ENCODE data around the gene CEP57. TPM values are rescaled to one million over a fixed set of nuclear protein-coding genes. Genes with fewer than 3 reads are reported as not detected.

Gene CEP57
- total RNA-seq, 1 experiment from 2014 or later: 58.7 TPM

GRCh38 chr11:95795627-95796295 lies 5.5 kb downstream of the CEP57 start:
- Mint-ChIP-seq H3K27ac (ENCODE audit: unreplicated experiment) (peak overlapping the region; percentile 11), H3K27me3 (ENCODE audit: unreplicated experiment) (no peaks in the 10 kb centered on the region), H3K4me1 (ENCODE audit: low read depth, unreplicated experiment) (peaks cover 30% of the 10 kb centered on the region), H3K9me3 (ENCODE audit: low read depth, unreplicated experiment) (no peaks in the 10 kb centered on the region), H3K36me3 (ENCODE audit: insufficient read depth, unreplicated experiment) (peaks cover 35% of the 10 kb centered on the region), H3K4me3 (ENCODE audit: low read depth, unreplicated experiment) (peak overlapping the region; percentile 41)
- TF ChIP-seq, protein P1, sequence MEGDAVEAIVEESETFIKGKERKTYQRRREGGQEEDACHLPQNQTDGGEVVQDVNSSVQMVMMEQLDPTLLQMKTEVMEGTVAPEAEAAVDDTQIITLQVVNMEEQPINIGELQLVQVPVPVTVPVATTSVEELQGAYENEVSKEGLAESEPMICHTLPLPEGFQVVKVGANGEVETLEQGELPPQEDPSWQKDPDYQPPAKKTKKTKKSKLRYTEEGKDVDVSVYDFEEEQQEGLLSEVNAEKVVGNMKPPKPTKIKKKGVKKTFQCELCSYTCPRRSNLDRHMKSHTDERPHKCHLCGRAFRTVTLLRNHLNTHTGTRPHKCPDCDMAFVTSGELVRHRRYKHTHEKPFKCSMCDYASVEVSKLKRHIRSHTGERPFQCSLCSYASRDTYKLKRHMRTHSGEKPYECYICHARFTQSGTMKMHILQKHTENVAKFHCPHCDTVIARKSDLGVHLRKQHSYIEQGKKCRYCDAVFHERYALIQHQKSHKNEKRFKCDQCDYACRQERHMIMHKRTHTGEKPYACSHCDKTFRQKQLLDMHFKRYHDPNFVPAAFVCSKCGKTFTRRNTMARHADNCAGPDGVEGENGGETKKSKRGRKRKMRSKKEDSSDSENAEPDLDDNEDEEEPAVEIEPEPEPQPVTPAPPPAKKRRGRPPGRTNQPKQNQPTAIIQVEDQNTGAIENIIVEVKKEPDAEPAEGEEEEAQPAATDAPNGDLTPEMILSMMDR (IDR thresholded peaks at IDR 0.05; ENCODE audit: unreplicated experiment): no peak
- intact Hi-C loops (cut with micrococcal nuclease; ENCODE audit: unreplicated experiment): no loop called here
- CTCF ChIA-PET: interaction anchor here (0.5 to 0.8 kb wide), 2 partner anchors 464 to 594 kb away, joined by 3 to 4 read pairs; partner anchors contain the start of genes CCDC82 and JRKL
- no peak for DNase-seq
- BruUV-seq (replicated peaks): no TSS peak

- no peaks in the 10 kb centered on the region for H3K27me3 Mint-ChIP-seq (ENCODE audit: unreplicated experiment)
- no TSS peak for BruUV-seq (replicated peaks)
Observed at GRCh38 chr11:95796501-95796900, 6.2 kb downstream of the CEP57 start.

DNA sequence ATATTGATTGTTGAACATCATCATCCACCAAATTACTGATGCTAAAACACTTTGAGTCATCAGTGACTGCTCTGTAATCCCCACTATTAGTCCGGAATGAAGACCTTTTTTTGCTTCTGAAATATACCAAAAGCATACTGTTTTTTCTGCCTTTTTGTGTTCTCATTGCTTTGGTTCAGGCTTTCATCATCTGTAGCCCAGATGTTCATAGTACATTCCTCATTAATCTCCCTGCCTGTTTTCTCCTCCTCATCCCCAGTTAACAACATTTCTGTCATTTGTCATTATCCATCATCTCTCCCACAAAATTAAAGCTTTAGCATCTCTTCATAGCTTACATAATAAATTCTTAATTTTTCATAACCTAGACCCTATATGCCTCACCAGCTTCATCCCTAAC lies 9.2 kb downstream of the CEP57 start:
- Mint-ChIP-seq H3K4me1 (ENCODE audit: low read depth, unreplicated experiment) (peaks cover 20% of the 10 kb centered on the region), H3K27me3 (ENCODE audit: unreplicated experiment) (no peaks in the 10 kb centered on the region), H3K27ac (ENCODE audit: unreplicated experiment) (no peak overlapping the region), H3K4me3 (ENCODE audit: low read depth, unreplicated experiment) (no peak overlapping the region), H3K36me3 (ENCODE audit: insufficient read depth, unreplicated experiment) (peaks cover 17% of the 10 kb centered on the region), H3K9me3 (ENCODE audit: low read depth, unreplicated experiment) (no peaks in the 10 kb centered on the region)
- intact Hi-C loops (cut with micrococcal nuclease; ENCODE audit: unreplicated experiment): no loop called here
- CTCF ChIA-PET: no interaction called here
- no TSS peak for BruUV-seq (replicated peaks)
- no peak for DNase-seq
- TF ChIP-seq, protein P1 (IDR thresholded peaks at IDR 0.05; ENCODE audit: unreplicated experiment): no peak

More at GRCh38 chr11:95796501-95796900, 6.2 kb downstream of the CEP57 start:
- H3K4me3 Mint-ChIP-seq (ENCODE audit: low read depth, unreplicated experiment): peak overlapping the region; percentile 41
- H3K4me1 Mint-ChIP-seq (ENCODE audit: low read depth, unreplicated experiment): peaks cover 30% of the 10 kb centered on the region
- H3K36me3 Mint-ChIP-seq (ENCODE audit: insufficient read depth, unreplicated experiment): peaks cover 27% of the 10 kb centered on the region
- intact Hi-C loops (cut with micrococcal nuclease; ENCODE audit: unreplicated experiment): no loop called here
- TF ChIP-seq, protein P1 (IDR thresholded peaks at IDR 0.05; ENCODE audit: unreplicated experiment): no peak
- peak overlapping the region; percentile 11 for H3K27ac Mint-ChIP-seq (ENCODE audit: unreplicated experiment)
- no peak for DNase-seq
- no peaks in the 10 kb centered on the region for H3K9me3 Mint-ChIP-seq (ENCODE audit: low read depth, unreplicated experiment)
- CTCF ChIA-PET: no interaction called here

DNA sequence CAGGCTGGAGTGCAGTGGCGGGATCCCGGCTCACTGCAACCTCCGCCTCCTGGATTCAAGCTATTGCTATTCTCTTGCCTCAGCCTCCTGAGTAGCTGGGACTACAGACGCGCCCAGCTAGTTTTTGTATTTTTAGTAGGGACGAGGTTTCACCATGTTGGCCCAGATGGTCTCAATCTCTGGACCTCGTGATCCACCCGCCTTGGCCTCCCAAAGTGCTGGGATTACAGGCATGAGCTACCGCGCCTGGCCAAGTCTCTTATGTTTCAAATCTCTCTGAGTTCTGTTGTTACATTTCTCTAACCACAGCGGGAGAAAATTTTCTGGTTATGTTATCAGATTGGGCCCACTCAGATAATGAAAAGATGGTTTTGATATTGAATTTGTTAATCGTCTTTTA lies 10.1 kb downstream of the CEP57 start:
- Mint-ChIP-seq H3K4me1 (ENCODE audit: low read depth, unreplicated experiment) (peaks cover 11% of the 10 kb centered on the region), H3K4me3 (ENCODE audit: low read depth, unreplicated experiment) (no peak overlapping the region), H3K27ac (ENCODE audit: unreplicated experiment) (no peak overlapping the region), H3K27me3 (ENCODE audit: unreplicated experiment) (no peaks in the 10 kb centered on the region), H3K36me3 (ENCODE audit: insufficient read depth, unreplicated experiment) (peaks cover 14% of the 10 kb centered on the region), H3K9me3 (ENCODE audit: low read depth, unreplicated experiment) (no peaks in the 10 kb centered on the region)
- TF ChIP-seq, protein P1 (IDR thresholded peaks at IDR 0.05; ENCODE audit: unreplicated experiment): no peak
- intact Hi-C loops (cut with micrococcal nuclease; ENCODE audit: unreplicated experiment): no loop called here
- BruUV-seq (replicated peaks): no TSS peak
- DNase-seq: no peak
- CTCF ChIA-PET: no interaction called here
